ENCODE data around the gene SUN5.
"Not testable (repeated sequence)": the region's sequence is repeated elsewhere in the genome, so short reads cannot be mapped to it uniquely, and the experiment has no call there.

SUN5 gene

GRCh38 chr20:32977281-32978008, 26.8 kb downstream of the SUN5 start:
- DNase-seq (ENCODE audit: low read depth) = no peak

GRCh38 chr20:32976746-32977145, 27.5 kb downstream of the SUN5 start:
- no peak for DNase-seq (ENCODE audit: low read depth)

DNA sequence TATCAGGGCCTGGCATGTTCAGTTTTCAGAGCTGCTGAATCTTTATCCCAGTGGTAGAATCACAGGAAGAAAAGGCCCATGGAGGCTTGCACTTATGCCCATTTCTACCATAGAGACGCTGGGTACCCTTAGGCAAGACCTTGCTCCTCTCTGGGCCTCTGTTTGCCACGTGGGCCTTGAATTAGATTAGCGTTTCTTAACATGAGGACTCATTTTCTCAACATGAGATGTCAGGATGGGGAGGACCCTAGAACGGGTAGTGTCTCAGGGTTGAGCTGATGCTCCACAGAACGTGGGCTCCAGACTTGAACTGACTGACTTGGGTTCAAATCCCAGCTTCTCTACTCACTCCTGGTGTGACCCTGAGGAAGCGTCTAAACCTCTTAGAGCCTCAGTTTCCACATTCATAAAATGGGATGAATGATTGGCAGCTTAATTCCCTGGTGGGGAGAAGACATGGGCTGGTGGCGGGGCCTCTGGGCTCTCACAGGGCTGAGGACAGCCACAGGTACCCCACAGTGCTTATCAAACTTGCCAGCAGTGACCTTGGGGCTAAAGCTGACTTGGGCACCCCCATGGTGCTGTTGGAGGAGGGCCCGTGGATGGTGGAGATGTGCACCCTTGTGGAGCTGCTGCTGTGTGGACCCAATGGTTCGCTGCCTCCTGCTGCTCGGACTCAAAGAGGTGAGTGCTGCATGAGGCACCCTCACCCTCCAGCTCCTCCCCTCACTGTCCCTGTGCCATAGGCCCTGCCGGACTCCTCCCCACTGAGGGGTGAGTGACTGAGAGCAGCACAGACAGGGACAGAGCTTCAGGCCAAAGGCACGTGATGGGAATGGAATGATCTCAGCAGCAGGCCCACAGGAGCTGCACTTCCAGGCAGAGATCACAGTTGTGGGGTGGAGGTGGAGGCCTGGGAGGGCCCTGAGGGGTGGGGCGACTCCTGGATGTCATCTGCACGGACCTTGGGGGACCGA, 28.2 kb downstream of the SUN5 start:
- DNase-seq (ENCODE audit: low read depth) = no peak

GRCh38 chr20:32975121-32975520, 29.1 kb downstream of the SUN5 start:
- not testable (repeated sequence) for DNase-seq (ENCODE audit: low read depth)

DNA sequence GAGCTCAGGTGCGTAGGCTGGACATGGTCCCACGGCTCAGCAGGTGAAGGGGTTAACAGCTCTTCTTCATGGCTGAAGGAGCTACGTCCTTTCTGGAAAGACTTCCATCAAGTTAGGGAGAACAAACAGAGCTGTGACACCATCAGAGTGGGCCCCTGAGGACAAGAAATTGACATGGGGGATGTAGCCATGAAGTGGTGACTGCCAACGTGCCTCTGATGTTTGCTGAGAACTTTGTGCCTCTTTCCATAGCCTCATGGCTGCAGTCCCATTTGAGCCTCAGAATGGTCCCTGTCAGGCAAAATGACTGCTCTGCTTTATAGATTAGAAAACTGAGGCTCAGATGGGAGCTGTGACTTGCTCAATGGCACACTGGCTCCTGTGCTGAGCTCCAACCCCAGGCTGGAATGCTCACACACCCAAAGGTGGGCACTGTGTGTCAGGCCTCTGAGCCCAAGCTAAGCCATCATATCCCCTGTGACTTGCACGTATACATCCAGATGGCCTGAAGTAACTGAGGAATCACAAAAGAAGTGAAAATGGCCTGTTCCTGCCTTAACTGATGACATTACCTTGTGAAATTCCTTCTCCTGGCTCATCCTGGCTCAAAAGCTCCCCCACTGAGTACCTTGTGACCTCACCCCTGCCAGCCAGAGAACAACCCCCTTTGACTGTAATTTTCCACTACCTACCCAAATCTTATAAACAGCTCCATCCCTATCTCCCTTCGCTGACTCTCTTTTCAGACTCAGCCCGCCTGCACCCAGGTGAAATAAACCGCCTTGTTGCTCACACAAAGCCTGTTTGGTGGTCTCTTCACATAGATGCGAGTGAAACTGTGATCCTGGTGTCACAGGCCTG, 29.8 kb downstream of the SUN5 start:
- not testable (repeated sequence) for DNase-seq (ENCODE audit: low read depth)

DNA sequence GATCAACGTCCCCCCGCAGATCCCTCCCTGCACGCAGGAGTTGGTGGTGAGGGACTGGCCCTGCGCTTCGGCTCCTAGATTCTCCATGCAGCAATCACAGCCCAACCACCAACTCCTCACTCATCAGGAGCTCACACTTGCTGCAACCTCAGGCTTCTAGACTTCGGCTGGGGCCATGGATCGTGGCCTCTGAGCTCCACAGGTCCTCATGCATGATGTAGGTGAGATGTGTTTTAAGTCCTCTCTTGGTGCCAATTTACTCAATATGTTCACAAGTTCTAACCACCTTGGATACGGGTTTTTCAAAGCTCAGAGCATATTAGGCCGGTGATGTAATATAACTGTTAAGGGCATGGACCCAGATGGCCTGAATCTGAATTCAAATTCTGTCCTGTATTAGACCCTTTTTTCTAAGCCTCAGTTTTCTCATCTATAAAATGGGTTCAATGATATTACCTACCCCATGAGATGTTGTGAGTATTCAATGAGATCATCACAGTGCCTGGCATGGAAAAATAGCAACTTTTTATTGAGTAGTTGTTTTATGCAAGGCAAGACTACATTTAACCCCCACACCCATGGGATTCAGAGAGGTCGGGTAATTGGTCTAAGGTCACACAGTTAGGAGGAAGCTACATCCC, 31.0 kb downstream of the SUN5 start:
- DNase-seq (ENCODE audit: low read depth) = no peak

GRCh38 chr20:32972181-32973076, 31.8 kb downstream of the SUN5 start:
- peak; percentile 64 for DNase-seq (ENCODE audit: low read depth)

DNA sequence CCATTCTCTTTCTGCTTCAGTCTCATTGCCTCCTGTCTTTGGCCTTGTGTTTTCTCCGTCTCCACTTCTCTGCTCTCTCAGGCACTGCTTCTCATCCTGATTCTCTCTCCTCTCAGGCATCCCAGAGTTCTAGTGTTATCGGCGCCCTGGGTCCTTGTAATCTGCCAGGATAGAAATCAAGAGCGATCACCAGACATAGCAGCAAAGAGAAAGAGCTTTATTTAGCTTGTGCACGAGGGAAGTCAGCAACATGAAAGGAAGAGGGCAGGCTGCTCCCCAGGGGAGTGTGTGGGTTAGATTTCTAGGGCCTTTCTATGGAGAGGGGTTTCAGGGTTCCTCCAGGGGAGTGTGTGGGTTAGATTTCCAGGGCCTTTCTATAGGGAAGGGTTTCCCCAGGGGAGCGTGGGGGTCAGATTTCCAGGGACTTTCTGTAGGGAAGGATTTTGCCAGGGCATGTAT, 32.5 kb downstream of the SUN5 start:
- no peak for DNase-seq (ENCODE audit: low read depth)

DNA sequence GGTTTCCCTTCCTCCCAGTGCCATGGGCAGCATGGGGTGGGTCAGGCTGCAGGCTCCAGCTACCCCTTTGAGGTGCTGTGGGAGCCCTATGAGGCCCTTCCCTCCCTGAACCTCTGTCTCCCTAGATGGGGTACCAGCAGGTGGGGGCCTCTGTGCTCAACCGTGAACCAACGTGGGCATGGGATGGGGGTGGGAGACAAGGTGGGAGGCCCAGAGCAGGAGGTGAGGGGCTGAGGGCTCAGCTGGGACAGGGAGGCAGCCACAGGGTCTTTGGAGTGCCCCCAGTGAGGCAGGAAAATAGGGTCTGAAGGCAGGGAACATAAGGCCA, 33.3 kb downstream of the SUN5 start:
- no peak for DNase-seq (ENCODE audit: low read depth)

GRCh38 chr20:32970115-32970972, 33.9 kb downstream of the SUN5 start:
- DNase-seq (ENCODE audit: low read depth) = no peak

DNA sequence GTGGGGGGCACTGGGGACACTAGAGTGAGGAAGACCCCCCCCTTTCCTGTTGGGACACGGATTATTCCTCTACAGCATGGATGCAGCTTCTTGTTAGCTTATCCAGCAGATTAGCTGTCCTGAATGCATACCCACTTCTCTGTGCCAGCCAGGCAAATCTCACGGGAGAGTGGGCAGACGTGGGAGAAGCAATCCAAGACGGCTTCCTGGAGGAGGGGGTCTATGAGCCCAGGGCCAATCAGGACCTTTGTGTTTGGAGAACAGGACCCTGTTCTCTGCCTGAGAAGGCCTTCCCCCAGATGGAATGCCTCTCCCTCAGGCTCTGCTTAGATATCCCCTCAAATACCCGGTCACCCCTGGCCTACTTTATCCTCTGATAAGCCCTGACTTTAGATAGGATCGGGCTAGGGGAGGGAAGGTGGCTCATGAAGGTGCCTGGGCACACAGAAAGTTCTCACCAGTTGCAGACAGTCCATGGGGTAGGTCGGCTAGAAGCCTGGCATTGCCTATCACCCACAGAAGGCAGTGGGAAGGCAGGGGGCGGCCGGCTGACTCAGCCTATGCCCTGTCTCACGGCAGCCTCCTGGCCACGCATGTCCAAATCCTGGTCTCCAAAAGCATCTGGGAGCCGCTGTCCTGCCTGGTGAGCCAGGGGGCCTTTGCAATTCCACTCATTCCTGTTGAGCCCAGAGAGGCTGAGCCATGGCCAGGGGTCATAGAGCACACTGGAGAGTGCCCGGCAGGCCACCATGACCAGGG, 34.7 kb downstream of the SUN5 start:
- DNase-seq (ENCODE audit: low read depth) = no peak

- no peak for DNase-seq (ENCODE audit: low read depth)
These were observed 35.6 kb downstream of the SUN5 start for GRCh38 chr20:32968478-32969241.

GRCh38 chr20:32967961-32968457, 36.2 kb downstream of the SUN5 start:
- no peak for DNase-seq (ENCODE audit: low read depth)

- DNase-seq (ENCODE audit: low read depth) = peak; percentile 32
These were observed 37.1 kb downstream of the SUN5 start for GRCh38 chr20:32966881-32967781.

DNA sequence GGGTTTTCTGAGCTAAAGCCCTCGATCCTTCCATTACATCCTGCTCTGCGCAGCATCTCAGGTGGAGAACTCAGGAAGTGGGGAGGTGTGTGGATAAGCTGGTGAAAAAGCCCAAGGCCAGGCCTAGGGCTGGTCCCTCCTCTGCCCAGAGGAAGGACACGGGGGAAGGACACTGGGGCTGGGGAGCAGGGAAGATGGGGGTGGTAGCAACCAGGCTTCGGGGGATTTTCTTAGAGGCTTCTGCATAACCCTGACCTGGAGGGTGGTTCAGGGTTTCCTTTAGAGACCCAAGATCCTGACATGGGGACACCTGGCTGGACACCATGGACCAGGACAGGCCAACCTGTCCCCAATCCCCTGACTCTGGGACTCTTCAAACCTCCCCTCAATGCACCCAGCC, 37.9 kb downstream of the SUN5 start:
- DNase-seq (ENCODE audit: low read depth) = no peak

GRCh38 chr20:32965581-32966373, 38.5 kb downstream of the SUN5 start:
- no peak for DNase-seq (ENCODE audit: low read depth)

All from activated T-cell treated with anti-CD3 and anti-CD28 coated beads for 1 hour (primary cell).